Measurements from ENCODE around the gene CNP.

DNA sequence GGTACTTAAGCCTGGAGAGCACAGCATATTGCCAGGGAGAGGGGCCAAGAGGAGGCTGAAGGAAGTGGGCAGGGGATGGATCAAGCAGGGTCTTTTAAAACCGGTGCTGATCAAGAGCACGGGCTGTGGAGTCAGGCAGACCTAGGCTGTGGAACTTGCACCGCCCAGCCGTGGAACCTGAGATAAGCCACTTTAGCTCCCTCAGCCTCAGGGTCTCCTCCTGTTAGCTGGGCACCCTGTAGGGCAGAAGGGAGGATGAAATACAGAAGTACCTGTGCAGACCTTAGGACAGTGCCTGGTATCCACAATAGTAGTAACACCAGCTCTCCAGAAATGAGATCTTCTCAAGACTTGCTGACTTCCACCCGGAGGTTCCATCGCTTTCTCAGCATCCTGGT, 26.9 kb upstream of the CNP start:
- TF ChIP-seq POLR2AphosphoS5 (IDR thresholded peaks at IDR 0.05; ENCODE audit: low read depth, low read length): no peak
- no peak for TF ChIP-seq TAF1 (IDR thresholded peaks at IDR 0.05; ENCODE audit: borderline replicate concordance, insufficient read depth, low read length)
